Small intestine (tissue), 16 donors: ENCODE measurements around the gene CLEC18A. TPM values are rescaled to one million over a fixed set of nuclear protein-coding genes. Genes with fewer than 3 reads are reported as not detected.
"Not testable (repeated sequence)": the region's sequence is repeated elsewhere in the genome, so short reads cannot be mapped to it uniquely, and the experiment has no call there.

Experiments used
- DNase-seq, 2 donors: peaks; one replicate each; pipeline versions ENCODE4 v3.0.0 to v3.0.0-alpha.2; 2013
- FAIRE-seq: peaks from 2 replicates; lab custom pipeline; 2012; peaks lifted over from hg19 to GRCh38; lab: Jason Lieb, UNC
- H3K27ac ChIP-seq, 3 donors: one replicate each; pipeline ENCODE4 v1.5.1; 2013; ENCODE audit warnings: low read length in 2 of 3, mild to moderate bottlenecking in 2 of 3, control low read depth in 1 of 3, inconsistent platforms in 1 of 3, low read depth in 1 of 3, moderate library complexity in 1 of 3
- H3K27me3 ChIP-seq, 3 donors: one replicate each; pipeline ENCODE4 v1.6.1; 2013; ENCODE audit warnings: low read length in 3 of 3, inconsistent platforms in 1 of 3; ENCODE audit not compliant: control insufficient read depth in 3 of 3, insufficient read depth in 3 of 3
- H3K36me3 ChIP-seq, 3 donors: one replicate each; pipeline ENCODE4 v1.6.1; 2013; ENCODE audit warnings: low read length in 3 of 3, inconsistent platforms in 1 of 3, low read depth in 1 of 3, mild to moderate bottlenecking in 1 of 3, moderate library complexity in 1 of 3; ENCODE audit not compliant: control insufficient read depth in 3 of 3, insufficient read depth in 2 of 3
- H3K4me1 ChIP-seq, 3 donors: one replicate each; pipeline ENCODE4 v1.6.1; 2013; ENCODE audit warnings: low read length in 2 of 3, inconsistent platforms in 1 of 3, low read depth in 1 of 3, mild to moderate bottlenecking in 1 of 3, moderate library complexity in 1 of 3; ENCODE audit not compliant: control insufficient read depth in 3 of 3, insufficient read depth in 2 of 3
- H3K4me3 ChIP-seq, 3 donors: one replicate each; pipeline ENCODE4 v1.5.1; 2013; ENCODE audit warnings: low read length in 3 of 3, control low read depth in 1 of 3, inconsistent platforms in 1 of 3, low read depth in 1 of 3, mild to moderate bottlenecking in 1 of 3, moderate library complexity in 1 of 3
- H3K9me3 ChIP-seq, 2 donors: one replicate each; pipeline ENCODE4 v1.6.1; 2013; ENCODE audit warnings: low read depth in 1 of 2, low read length in 1 of 2; ENCODE audit not compliant: control insufficient read depth in 2 of 2, insufficient read depth in 1 of 2
- WGBS, 3 donors: extraction: QIAGEN DNeasy Blood & Tissue Kit; methylation state at CpG; one replicate each; pipeline ENCODE4 v1.1.7; 2013; 5-methylcytosine and 5-hydroxymethylcytosine counted together
- long read RNA-seq, 10 donors: transcript quantifications; one replicate each; lab custom pipeline, GENCODE V29; 2026
- polyA plus RNA-seq, 4 donors: library from polyadenylated mRNA; stranded (reverse) in 3 of 4; unstranded in 1 of 4; fragments of 200-250 nt in 3 of 4; fragments of 120-200 nt in 1 of 4; gene quantifications; one replicate each; pipeline versions ENCODE4 v1.2.1 to v1.2.3, GENCODE V29; 2013
- donor health status: healthy with polysubstance abuse.
- donor health status: control.
- donor health status: control.
- donor health status: Bipolar disorder and iron deficiency.
- donor health status: healthy.

Gene CLEC18A
- 1 to 10 TPM in 3 of 4 donors, under 1 TPM in 1; 0.87 to 8.1 (median 2.9) TPM for polyA plus RNA-seq
- long read RNA-seq, donor 1: 0 reads
- long read RNA-seq, donor 2: 0 reads
- long read RNA-seq, donor 3: 0 reads
- long read RNA-seq, donor 4: 0 reads
- long read RNA-seq, donor 5: 0 reads
- long read RNA-seq, donor 6: 0 reads
- long read RNA-seq, donor 7: 0 reads
- long read RNA-seq, donor 8: 0 reads
- long read RNA-seq, donor 9: 0 reads
- long read RNA-seq, donor 10: 0 reads

- not testable (repeated sequence) for FAIRE-seq, H3K4me1 ChIP-seq, DNase-seq, H3K4me3 ChIP-seq, H3K27me3 ChIP-seq, H3K27ac ChIP-seq, H3K9me3 ChIP-seq, H3K36me3 ChIP-seq
- 63 to 74% (median 70%) methylated on average over 3 to 12 of the region's 26 CpGs for WGBS, 3 donors
Observed at GRCh38 chr16:69951017-69951671, at the start of gene CLEC18A. CLEC18A (plus strand) TSS chr16:69951334; CDS start chr16:69951367, 33 bp downstream.

GRCh38 chr16:69903865-69904415 is 47.2 kb upstream of the CLEC18A start:
- Histone ChIP-seq H3K27me3 (no peaks in the 10 kb centered on the region), H3K36me3 (peaks cover 3 to 23% (median 13%) of the 10 kb centered on the region in 3 donors), H3K9me3 (no peaks in the 10 kb centered on the region), H3K27ac (no peak overlapping the region), H3K4me1 (no peaks in the 10 kb centered on the region), H3K4me3 (no peak overlapping the region)
- WGBS, 3 donors: 86 to 99% (median 95%) methylated on average over 8 of the region's 8 CpGs
- FAIRE-seq: no peak
- no peak for DNase-seq

GRCh38 chr16:69904495-69905170 is 46.5 kb upstream of the CLEC18A start:
- Histone ChIP-seq H3K27ac (no peak overlapping the region), H3K27me3 (no peaks in the 10 kb centered on the region), H3K36me3 (peaks cover 8 to 23% (median 12%) of the 10 kb centered on the region in 3 donors), H3K4me1 (no peaks in the 10 kb centered on the region), H3K9me3 (no peaks in the 10 kb centered on the region), H3K4me3 (no peak overlapping the region)
- peak in 1 of 2 donors; percentile 30 for DNase-seq
- 82 to 88% (median 82%) methylated on average over 9 of the region's 9 CpGs for WGBS, 3 donors
- no peak for FAIRE-seq

GRCh38 chr16:69905171-69905555 is 46.0 kb upstream of the CLEC18A start:
- Histone ChIP-seq H3K27ac (no peak overlapping the region), H3K27me3 (no peaks in the 10 kb centered on the region), H3K4me1 (no peaks in the 10 kb centered on the region), H3K4me3 (no peak overlapping the region), H3K9me3 (no peaks in the 10 kb centered on the region), H3K36me3 (peaks cover 8 to 23% (median 12%) of the 10 kb centered on the region in 3 donors)
- DNase-seq: no peak
- WGBS, 3 donors: 63 to 73% (median 73%) methylated on average over 2 of the region's 2 CpGs
- FAIRE-seq: no peak

GRCh38 chr16:69906838-69907401 is 44.2 kb upstream of the CLEC18A start:
- Histone ChIP-seq H3K36me3 (peaks cover 10 to 32% (median 19%) of the 10 kb centered on the region in 3 donors), H3K9me3 (no peaks in the 10 kb centered on the region), H3K4me3 (no peak overlapping the region), H3K27me3 (no peaks in the 10 kb centered on the region), H3K27ac (no peak overlapping the region), H3K4me1 (no peaks in the 10 kb centered on the region)
- FAIRE-seq: no peak
- no peak for DNase-seq
- WGBS, 3 donors: 93 to 96% (median 94%) methylated on average over 6 of the region's 6 CpGs

- 96 to 98% (median 97%) methylated on average over 8 of the region's 8 CpGs for WGBS, 3 donors
- Histone ChIP-seq H3K4me1 (no peaks in the 10 kb centered on the region), H3K27me3 (no peaks in the 10 kb centered on the region), H3K9me3 (no peaks in the 10 kb centered on the region), H3K4me3 (no peak overlapping the region), H3K36me3 (peaks cover 8 to 30% (median 14%) of the 10 kb centered on the region in 3 donors), H3K27ac (no peak overlapping the region)
- FAIRE-seq (no peak), DNase-seq (no peak)
Observed at GRCh38 chr16:69909043-69909442, 42.1 kb upstream of the CLEC18A start.

GRCh38 chr16:69909760-69910159 is 41.4 kb upstream of the CLEC18A start:
- no peak overlapping the region for H3K27ac ChIP-seq
- WGBS, 3 donors: 93 to 96% (median 93%) methylated on average over 7 of the region's 7 CpGs
- FAIRE-seq: no peak

GRCh38 chr16:69910964-69911363 is 40.2 kb upstream of the CLEC18A start:
- WGBS, 3 donors: 61 to 79% (median 68%) methylated on average over 3 of the region's 3 CpGs
- H3K4me1 ChIP-seq: no peaks in the 10 kb centered on the region
- no peaks in the 10 kb centered on the region for H3K9me3 ChIP-seq
- no peak for FAIRE-seq
- no peaks in the 10 kb centered on the region for H3K27me3 ChIP-seq
- no peak overlapping the region for H3K27ac ChIP-seq
- DNase-seq: no peak
- no peak overlapping the region for H3K4me3 ChIP-seq
- peaks cover 8 to 25% (median 18%) of the 10 kb centered on the region in 3 donors for H3K36me3 ChIP-seq

More at GRCh38 chr16:69909760-69910159, 41.4 kb upstream of the CLEC18A start:
- H3K27me3 ChIP-seq: no peaks in the 10 kb centered on the region
- no peaks in the 10 kb centered on the region for H3K9me3 ChIP-seq
- DNase-seq: no peak
- H3K36me3 ChIP-seq: peaks cover 8 to 28% (median 15%) of the 10 kb centered on the region in 3 donors
- no peak overlapping the region for H3K4me3 ChIP-seq
- H3K4me1 ChIP-seq: no peaks in the 10 kb centered on the region
